Trophoblast cell (in vitro differentiated cells and primary cell): ENCODE data around the gene OTOP3. TPM values are rescaled to one million over a fixed set of nuclear protein-coding genes. Genes with fewer than 3 reads are reported as not detected.

Source experiments
- DNase-seq, 2 donors: peaks; one replicate each; pipeline ENCODE4 v3.0.0-alpha.2; 2016
- H2AFZ ChIP-seq: 2 replicates; pipeline ENCODE4 v1.6.1; 2013; ENCODE audit warnings: low read length, moderate library complexity, mild to moderate bottlenecking; ENCODE audit not compliant: insufficient read depth, poor library complexity
- H2AK5ac ChIP-seq: 2 replicates; pipeline ENCODE4 v1.6.1; 2013; ENCODE audit warnings: mild to moderate bottlenecking, low read length
- H2BK120ac ChIP-seq: 2 replicates; pipeline ENCODE4 v1.6.1; 2013; ENCODE audit warnings: low read length, mild to moderate bottlenecking, moderate library complexity; ENCODE audit not compliant: insufficient read depth, poor library complexity
- H2BK12ac ChIP-seq: 2 replicates; pipeline ENCODE4 v1.6.1; 2013; ENCODE audit warnings: mild to moderate bottlenecking, low read length, moderate library complexity
- H2BK5ac ChIP-seq: 2 replicates; pipeline ENCODE4 v1.6.1; 2013; ENCODE audit warnings: low read length, low read depth, moderate library complexity, mild to moderate bottlenecking; ENCODE audit not compliant: poor library complexity
- H3K14ac ChIP-seq: 2 replicates; pipeline ENCODE4 v1.6.1; 2013; ENCODE audit warnings: mild to moderate bottlenecking, low read length
- H3K18ac ChIP-seq: 2 replicates; pipeline ENCODE4 v1.6.1; 2013; ENCODE audit warnings: mild to moderate bottlenecking, low read length
- H3K23ac ChIP-seq: 2 replicates; pipeline ENCODE4 v1.6.1; 2013; ENCODE audit warnings: low read length
- H3K27ac ChIP-seq: 2 replicates; pipeline ENCODE4 v1.5.1; 2013; ENCODE audit warnings: low read depth, mild to moderate bottlenecking, inconsistent platforms, low read length, moderate library complexity
- H3K27me3 ChIP-seq: 2 replicates; pipeline ENCODE4 v1.6.1; 2013; ENCODE audit warnings: inconsistent platforms, mild to moderate bottlenecking, low read length, moderate library complexity; ENCODE audit not compliant: insufficient read depth
- H3K36me3 ChIP-seq, 2 experiments: 1 replicate in 1 of 2; 2 replicates in 1 of 2; pipeline ENCODE4 v1.6.1; 2013; ENCODE audit warnings: low read length in 2 of 2, mild to moderate bottlenecking in 2 of 2, moderate library complexity in 1 of 2; ENCODE audit not compliant: insufficient read depth in 2 of 2, control insufficient read depth in 1 of 2
- H3K4ac ChIP-seq: 2 replicates; pipeline ENCODE4 v1.6.1; 2013; ENCODE audit warnings: low read depth, mild to moderate bottlenecking, low read length, moderate library complexity
- H3K4me1 ChIP-seq, 2 experiments: 1 replicate in 1 of 2; 2 replicates in 1 of 2; pipeline ENCODE4 v1.6.1; 2013; ENCODE audit warnings: low read length in 2 of 2, mild to moderate bottlenecking in 2 of 2, moderate library complexity in 1 of 2; ENCODE audit not compliant: insufficient read depth in 2 of 2, control insufficient read depth in 1 of 2
- H3K4me2 ChIP-seq: 2 replicates; pipeline ENCODE4 v1.6.1; 2013; ENCODE audit warnings: inconsistent platforms, mild to moderate bottlenecking, low read length, moderate library complexity
- H3K4me3 ChIP-seq: 2 replicates; pipeline ENCODE4 v1.5.1; 2013; ENCODE audit warnings: mild to moderate bottlenecking, low read depth, low read length, inconsistent platforms
- H3K79me1 ChIP-seq: one replicate; pipeline ENCODE4 v1.6.1; 2013; ENCODE audit warnings: low read length
- H3K79me2 ChIP-seq: 2 replicates; pipeline ENCODE4 v1.6.1; 2013; ENCODE audit warnings: low read length, mild to moderate bottlenecking; ENCODE audit not compliant: control insufficient read depth, insufficient read depth, poor library complexity
- H3K9ac ChIP-seq: 2 replicates; pipeline ENCODE4 v1.6.1; 2013; ENCODE audit warnings: mild to moderate bottlenecking, low read length
- H3K9me3 ChIP-seq: 2 replicates; pipeline ENCODE4 v1.6.1; 2013; ENCODE audit warnings: low read depth, mild to moderate bottlenecking, control low read depth, inconsistent platforms, low read length; ENCODE audit not compliant: insufficient read depth
- H4K12ac ChIP-seq: 2 replicates; pipeline ENCODE4 v1.6.1; 2013; ENCODE audit warnings: low read depth, mild to moderate bottlenecking, low read length, moderate library complexity
- H4K8ac ChIP-seq: 2 replicates; pipeline ENCODE4 v1.6.1; 2013; ENCODE audit warnings: low read depth, mild to moderate bottlenecking, low read length, moderate library complexity
- H4K91ac ChIP-seq: one replicate; pipeline ENCODE4 v1.6.1; 2013; ENCODE audit warnings: low read depth, mild to moderate bottlenecking, low read length, moderate library complexity
- WGBS: extraction: QIAGEN DNeasy Blood & Tissue Kit; methylation state at CpG from one replicate; pipeline ENCODE4 v1.1.7; 2013; ENCODE audit warnings: missing lambda C conversion rate; ENCODE audit not compliant: insufficient read length, insufficient coverage; ENCODE audit errors: extremely low coverage; 5-methylcytosine and 5-hydroxymethylcytosine counted together
- polyA plus RNA-seq: library from polyadenylated mRNA; stranded (reverse); fragments of 200-250 nt; gene quantifications from 2 replicates; pipeline ENCODE4 v1.2.3, GENCODE V29; 2013

The OTOP3 gene, protein sequence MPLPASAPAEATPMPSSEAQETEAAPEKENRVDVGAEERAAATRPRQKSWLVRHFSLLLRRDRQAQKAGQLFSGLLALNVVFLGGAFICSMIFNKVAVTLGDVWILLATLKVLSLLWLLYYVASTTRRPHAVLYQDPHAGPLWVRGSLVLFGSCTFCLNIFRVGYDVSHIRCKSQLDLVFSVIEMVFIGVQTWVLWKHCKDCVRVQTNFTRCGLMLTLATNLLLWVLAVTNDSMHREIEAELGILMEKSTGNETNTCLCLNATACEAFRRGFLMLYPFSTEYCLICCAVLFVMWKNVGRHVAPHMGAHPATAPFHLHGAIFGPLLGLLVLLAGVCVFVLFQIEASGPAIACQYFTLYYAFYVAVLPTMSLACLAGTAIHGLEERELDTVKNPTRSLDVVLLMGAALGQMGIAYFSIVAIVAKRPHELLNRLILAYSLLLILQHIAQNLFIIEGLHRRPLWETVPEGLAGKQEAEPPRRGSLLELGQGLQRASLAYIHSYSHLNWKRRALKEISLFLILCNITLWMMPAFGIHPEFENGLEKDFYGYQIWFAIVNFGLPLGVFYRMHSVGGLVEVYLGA
- polyA plus RNA-seq, result not detected in 2 replicates

DNA sequence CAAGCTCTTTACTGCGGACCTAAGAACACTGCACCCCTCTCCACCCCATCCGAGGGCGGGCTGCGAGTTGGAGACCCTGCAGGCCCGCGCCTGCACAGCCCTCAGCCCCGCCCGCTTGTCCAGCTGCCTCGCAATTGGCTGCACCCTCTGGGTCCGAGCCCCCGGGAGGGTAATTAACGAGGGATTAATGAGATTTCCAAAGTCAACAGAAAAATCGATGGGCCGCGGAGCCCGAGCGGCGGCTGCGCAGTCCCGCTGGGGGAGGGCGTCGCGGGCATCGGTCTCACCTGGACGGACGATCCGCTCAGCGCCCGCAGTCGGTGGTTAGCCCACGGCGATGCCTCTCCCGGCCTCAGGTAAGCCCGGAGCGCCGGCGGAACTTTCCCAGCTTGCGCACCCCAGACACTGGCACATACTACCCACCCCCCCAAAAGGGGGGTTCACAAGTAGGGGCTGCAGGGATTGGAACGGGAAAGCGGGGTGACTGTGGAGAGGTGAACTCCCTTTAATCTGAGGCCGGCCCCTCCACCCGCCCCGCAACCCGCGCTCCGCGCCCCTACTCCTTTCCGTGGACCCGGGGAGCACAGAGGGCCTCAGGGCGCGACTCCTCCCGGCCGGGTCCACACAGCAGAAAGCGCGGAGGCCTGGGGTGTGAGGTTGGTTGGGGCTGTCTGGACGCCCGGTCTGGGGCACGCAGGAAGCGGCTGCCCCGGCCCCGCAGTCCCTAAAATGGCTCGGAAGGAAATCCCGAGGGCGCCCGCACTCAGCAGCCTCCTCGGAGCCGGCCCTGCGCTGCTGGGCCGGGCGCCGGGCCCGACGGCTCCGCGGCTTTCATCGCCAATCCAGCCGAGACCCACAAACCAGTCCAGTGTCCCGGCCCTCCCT, at the start of gene OTOP3:
Gene OTOP3 (plus strand): TSS at position 314 of the 885 bp plus-strand sequence. CDS start 24 bp downstream, at position 338.
- Histone ChIP-seq H3K18ac (no peak within 1 kb of the TSS), H3K79me1 (no peaks in the 10 kb centered on the region), H2BK120ac (no peak within 1 kb of the TSS), H3K9me3 (peaks cover 7% of the 10 kb centered on the region), H3K9ac (no peak within 1 kb of the TSS), H3K14ac (no peak within 1 kb of the TSS), H3K36me3 (no peaks in the 10 kb centered on the region), H2BK5ac (no peak within 1 kb of the TSS), H4K8ac (no peak within 1 kb of the TSS), H3K4ac (no peak within 1 kb of the TSS), H3K79me2 (no peaks in the 10 kb centered on the region), H3K23ac (no peak within 1 kb of the TSS), H3K27me3 (peaks cover 34% of the 10 kb centered on the region), H3K4me1 (no peaks in the 10 kb centered on the region), H3K27ac (no peak within 1 kb of the TSS), H2AK5ac (no peak within 1 kb of the TSS), H3K4me3 (no peak within 1 kb of the TSS), H3K4me2 (no peak within 1 kb of the TSS), H4K91ac (no peak within 1 kb of the TSS), H2BK12ac (no peak within 1 kb of the TSS), H2AFZ (no peak within 1 kb of the TSS), H4K12ac (no peak within 1 kb of the TSS)
- DNase-seq, result no peak
- WGBS, result no CpG with 5 or more reads among the region's 78 CpGs

DNA sequence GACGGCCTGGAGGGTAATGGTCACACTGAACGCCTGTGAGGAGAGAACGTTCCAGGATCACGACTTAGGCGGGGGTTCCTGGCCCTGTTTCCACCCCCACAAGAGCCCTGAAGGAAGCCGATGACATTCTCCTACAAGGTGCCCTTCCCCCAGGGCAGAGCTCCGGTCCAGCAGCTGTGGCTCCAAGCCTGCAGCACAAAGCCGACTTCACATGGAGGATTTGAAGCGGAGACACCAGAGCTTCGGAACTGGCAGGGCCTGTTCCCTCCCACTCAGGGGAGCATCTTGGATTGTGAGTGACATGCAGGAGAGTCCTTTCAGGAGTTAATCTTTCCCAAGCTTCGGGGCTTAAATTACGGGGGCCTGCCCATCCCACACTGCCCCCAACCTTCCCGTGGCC, 47.2 kb upstream of the OTOP3 start:
- Histone ChIP-seq H3K14ac (no peak overlapping the region), H4K8ac (no peak overlapping the region), H2BK12ac (no peak overlapping the region), H3K79me2 (no peaks in the 10 kb centered on the region), H3K4me3 (no peak overlapping the region), H3K27ac (no peak overlapping the region), H4K91ac (no peak overlapping the region), H3K4ac (no peak overlapping the region), H2BK5ac (no peak overlapping the region), H3K36me3 (no peaks in the 10 kb centered on the region), H3K79me1 (no peaks in the 10 kb centered on the region), H2AFZ (no peak overlapping the region), H2AK5ac (no peak overlapping the region), H3K23ac (no peak overlapping the region), H3K9me3 (peaks cover 6% of the 10 kb centered on the region), H3K4me1 (peaks cover 2 to 5% of the 10 kb centered on the region in 2 experiments), H3K9ac (no peak overlapping the region), H3K18ac (no peak overlapping the region), H3K4me2 (no peak overlapping the region), H3K27me3 (peaks cover 13% of the 10 kb centered on the region), H4K12ac (no peak overlapping the region), H2BK120ac (no peak overlapping the region)
- WGBS, result no CpG with 5 or more reads among the region's 13 CpGs
- no peak for DNase-seq

DNA sequence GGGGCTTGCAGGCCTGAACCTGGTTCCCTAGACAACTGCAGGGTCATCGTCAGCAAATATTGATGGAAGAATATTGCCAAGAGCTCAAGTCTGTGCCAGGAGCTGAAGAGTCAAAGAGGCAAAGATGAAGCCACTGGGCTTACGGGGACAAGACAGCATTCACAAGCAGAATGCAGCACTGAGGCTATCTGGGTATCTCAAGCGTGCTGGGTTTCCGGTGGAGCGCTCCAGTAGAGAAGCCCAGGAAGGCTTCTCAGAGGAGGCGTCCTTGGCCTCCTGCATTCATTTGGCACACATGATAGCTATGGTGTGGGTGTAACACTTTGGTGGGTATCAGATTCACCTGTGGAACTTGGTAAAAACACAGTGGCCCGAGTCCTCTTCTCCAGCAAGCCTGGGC, 45.1 kb upstream of the OTOP3 start:
- no peak overlapping the region for H3K4me3 ChIP-seq
- H3K27ac ChIP-seq, result no peak overlapping the region
- H3K27me3 ChIP-seq, result peaks cover 25% of the 10 kb centered on the region
- no peak overlapping the region for H2AFZ ChIP-seq
- peaks cover 6% of the 10 kb centered on the region for H3K9me3 ChIP-seq
- H3K4me1 ChIP-seq, result peaks cover 2 to 9% of the 10 kb centered on the region in 2 experiments
- H3K23ac ChIP-seq, result no peak overlapping the region
- H4K8ac ChIP-seq, result no peak overlapping the region
- WGBS, result no CpG with 5 or more reads among the region's 7 CpGs
- H2BK5ac ChIP-seq, result no peak overlapping the region
- H4K12ac ChIP-seq, result no peak overlapping the region
- no peak for DNase-seq
- H4K91ac ChIP-seq, result no peak overlapping the region
- no peaks in the 10 kb centered on the region for H3K79me2 ChIP-seq
- no peak overlapping the region for H2BK12ac ChIP-seq
- H3K79me1 ChIP-seq, result no peaks in the 10 kb centered on the region
- H3K4me2 ChIP-seq, result no peak overlapping the region
- no peak overlapping the region for H2BK120ac ChIP-seq
- H3K36me3 ChIP-seq, result no peaks in the 10 kb centered on the region
- no peak overlapping the region for H3K9ac ChIP-seq
- no peak overlapping the region for H2AK5ac ChIP-seq
- H3K18ac ChIP-seq, result no peak overlapping the region
- no peak overlapping the region for H3K14ac ChIP-seq
- no peak overlapping the region for H3K4ac ChIP-seq

DNA sequence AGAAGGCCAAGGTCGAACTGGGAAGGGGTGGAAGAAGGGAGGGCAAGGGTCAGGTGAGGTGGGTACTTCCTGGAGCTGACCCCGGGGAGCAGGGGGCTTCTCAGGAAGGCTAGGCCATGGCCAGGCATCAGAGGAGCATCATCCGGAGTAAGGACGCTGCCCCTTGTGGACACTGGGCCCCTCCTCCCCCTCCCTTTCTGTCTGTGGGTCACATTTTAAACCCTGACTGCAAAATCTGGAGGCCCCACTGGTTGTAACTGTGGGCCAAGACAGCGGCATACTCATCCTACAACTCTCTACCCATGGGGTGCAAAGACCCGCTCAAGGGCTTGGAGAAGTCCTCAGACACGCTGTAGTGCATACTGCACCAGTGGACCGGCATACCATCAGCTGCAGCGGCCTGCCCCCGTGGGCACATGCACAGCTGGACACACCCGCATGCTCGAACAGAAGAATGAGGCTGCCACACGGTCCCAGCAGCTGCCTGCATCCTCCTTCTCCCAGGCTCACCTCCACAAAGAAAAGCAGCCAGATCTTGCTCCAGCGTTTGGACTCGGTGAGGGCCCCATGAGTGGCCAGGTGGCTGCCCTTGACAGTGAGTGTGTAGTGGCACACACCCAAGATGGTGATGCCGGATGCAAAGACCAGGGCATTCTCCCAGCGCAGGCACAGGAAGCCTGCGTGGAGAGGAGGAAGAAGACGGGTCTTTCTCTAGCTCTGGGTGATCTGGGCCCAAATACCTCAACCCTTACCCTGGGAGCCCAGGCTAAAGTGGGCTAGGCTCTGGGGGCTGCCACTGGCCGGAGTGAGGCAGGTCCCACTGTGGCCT, 43.5 kb upstream of the OTOP3 start:
- no peak overlapping the region for H3K4ac ChIP-seq
- H3K79me2 ChIP-seq, result no peaks in the 10 kb centered on the region
- no peak overlapping the region for H2AFZ ChIP-seq
- no CpG with 5 or more reads among the region's 20 CpGs for WGBS
- no peak overlapping the region for H3K9ac ChIP-seq
- no peak overlapping the region for H2BK12ac ChIP-seq
- H4K12ac ChIP-seq, result no peak overlapping the region
- peak; percentile 59 to 82 for DNase-seq
- H3K4me1 ChIP-seq, result peaks cover 2 to 9% of the 10 kb centered on the region in 2 experiments
- no peak overlapping the region for H3K4me3 ChIP-seq
- H3K18ac ChIP-seq, result no peak overlapping the region
- H4K91ac ChIP-seq, result no peak overlapping the region
- H3K9me3 ChIP-seq, result peaks cover 6% of the 10 kb centered on the region
- H3K23ac ChIP-seq, result no peak overlapping the region
- H3K36me3 ChIP-seq, result no peaks in the 10 kb centered on the region
- H3K14ac ChIP-seq, result no peak overlapping the region
- H3K27me3 ChIP-seq, result peaks cover 25% of the 10 kb centered on the region
- H2AK5ac ChIP-seq, result no peak overlapping the region
- no peak overlapping the region for H3K4me2 ChIP-seq
- H3K79me1 ChIP-seq, result no peaks in the 10 kb centered on the region
- no peak overlapping the region for H2BK5ac ChIP-seq
- H2BK120ac ChIP-seq, result no peak overlapping the region
- no peak overlapping the region for H4K8ac ChIP-seq
- H3K27ac ChIP-seq, result no peak overlapping the region
